ENCODE results near the gene MOSMO.
A peak's percentile ranks its signal among the peaks of the same experiment; 100 is the strongest.

DNA sequence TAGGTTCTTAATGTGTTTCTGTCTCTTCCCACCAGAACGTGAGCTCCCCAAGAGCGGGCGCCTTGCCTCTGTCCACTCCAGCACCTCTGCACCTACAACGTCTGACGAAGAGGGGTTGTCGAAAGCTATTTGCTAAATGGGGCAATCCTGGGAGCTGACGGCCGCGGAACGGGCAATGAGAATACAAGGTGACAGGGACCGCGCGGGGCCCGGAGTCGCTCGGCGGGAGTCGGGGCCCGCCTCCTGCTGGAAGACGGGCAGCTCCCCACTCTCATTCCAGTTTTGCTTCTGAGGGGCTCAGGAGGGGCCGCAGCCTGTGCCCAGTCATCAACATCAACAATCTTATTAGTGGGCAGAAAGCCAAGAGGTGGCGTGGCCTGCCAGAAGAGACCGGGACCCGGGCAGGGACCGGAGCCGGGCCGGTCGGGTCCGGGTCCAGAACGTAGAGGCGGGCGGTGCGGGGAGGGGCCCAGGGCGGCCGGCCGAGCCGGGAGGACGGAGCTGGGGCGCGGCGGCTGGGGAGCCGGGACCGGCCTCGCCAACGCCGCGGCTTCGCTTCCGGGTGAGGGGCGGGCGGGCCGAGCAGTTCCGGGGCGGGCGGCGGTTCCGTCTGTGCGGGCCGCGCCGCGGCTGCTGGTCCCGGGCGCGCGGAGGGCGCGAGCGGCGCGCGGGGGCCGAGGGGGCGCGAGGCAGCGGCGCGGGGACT, at the start of gene MOSMO:
- peak in 1 of 2 donors; percentile 55 for TF ChIP-seq POLR2AphosphoS5 (IDR thresholded peaks at IDR 0.05; ENCODE audit: insufficient read depth in 1 of 2, low read depth in 1 of 2)
- TF ChIP-seq, protein P1, sequence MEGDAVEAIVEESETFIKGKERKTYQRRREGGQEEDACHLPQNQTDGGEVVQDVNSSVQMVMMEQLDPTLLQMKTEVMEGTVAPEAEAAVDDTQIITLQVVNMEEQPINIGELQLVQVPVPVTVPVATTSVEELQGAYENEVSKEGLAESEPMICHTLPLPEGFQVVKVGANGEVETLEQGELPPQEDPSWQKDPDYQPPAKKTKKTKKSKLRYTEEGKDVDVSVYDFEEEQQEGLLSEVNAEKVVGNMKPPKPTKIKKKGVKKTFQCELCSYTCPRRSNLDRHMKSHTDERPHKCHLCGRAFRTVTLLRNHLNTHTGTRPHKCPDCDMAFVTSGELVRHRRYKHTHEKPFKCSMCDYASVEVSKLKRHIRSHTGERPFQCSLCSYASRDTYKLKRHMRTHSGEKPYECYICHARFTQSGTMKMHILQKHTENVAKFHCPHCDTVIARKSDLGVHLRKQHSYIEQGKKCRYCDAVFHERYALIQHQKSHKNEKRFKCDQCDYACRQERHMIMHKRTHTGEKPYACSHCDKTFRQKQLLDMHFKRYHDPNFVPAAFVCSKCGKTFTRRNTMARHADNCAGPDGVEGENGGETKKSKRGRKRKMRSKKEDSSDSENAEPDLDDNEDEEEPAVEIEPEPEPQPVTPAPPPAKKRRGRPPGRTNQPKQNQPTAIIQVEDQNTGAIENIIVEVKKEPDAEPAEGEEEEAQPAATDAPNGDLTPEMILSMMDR (IDR thresholded peaks at IDR 0.05) = no peak

Data from vagina (tissue), 2 donors.